Subcutaneous adipose tissue (tissue), 4 donors: ENCODE results near the gene PLEKHD1. TPM values are rescaled to one million over a fixed set of nuclear protein-coding genes. Genes with fewer than 3 reads are reported as not detected.

Experiments
- total RNA-seq, 4 donors: library from RNA; depleted of rRNA; stranded (reverse); fragments of >200 nt; gene quantifications; one replicate each; pipeline ENCODE4 v1.1.0, GENCODE V29; 2016
- TF ChIP-seq, protein P1 (sequence below): fragments of 450-650 bp; IDR thresholded peaks from one replicate; pipeline ENCODE4 v1.5.1; 2016; ENCODE audit warnings: low read depth, mild to moderate bottlenecking, control low read depth, antibody characterized with exemption, moderate library complexity

The PLEKHD1 gene
- under 1 TPM in 2 of 4 donors, not detected in 2; 0.22 to 0.38 TPM for total RNA-seq

DNA sequence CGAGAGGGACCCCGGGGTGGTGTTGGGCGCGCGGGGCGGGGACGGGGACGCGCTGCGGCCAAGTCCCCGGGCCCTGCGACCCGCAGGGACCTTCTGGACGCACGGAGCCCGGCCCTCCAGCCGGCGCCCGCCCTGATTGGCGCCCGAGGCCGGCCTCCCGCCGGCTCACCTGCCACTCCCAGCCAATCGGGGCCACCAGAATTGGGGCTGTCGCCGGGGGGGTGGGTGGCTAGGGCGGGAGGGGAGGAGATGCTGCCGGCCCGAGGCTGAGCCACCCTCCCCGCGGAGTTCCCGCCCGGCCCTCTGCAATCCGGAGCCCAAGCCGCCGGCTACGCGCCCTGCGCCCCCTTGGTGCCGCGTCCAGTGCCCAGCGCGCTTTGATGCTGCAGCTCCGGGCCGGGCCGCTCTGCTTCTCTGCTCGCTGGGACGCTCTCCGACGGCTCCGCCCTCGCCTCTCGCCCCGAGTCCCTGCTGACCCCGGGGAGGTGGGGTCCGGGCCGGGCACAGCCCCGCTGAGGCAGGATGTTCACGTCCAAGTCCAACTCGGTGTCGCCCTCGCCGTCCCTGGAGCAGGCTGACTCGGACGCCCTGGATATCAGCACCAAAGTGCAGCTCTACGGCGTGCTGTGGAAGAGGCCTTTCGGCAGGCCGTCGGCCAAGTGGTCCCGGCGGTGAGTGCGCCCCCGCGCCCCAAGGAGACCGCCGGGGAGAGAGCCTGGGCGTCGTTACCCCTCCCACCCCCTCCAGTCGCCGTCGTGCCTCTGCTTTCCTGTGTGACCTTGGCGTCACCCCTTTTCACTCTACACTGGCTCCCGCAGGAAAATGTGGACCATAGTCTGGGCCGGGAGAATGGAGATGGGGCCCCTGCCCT is at the start of gene PLEKHD1:
Gene PLEKHD1 (plus strand): TSS at position 285 of the 871 bp plus-strand sequence. CDS start 238 bp downstream, at position 523.
- TF ChIP-seq, protein P1, sequence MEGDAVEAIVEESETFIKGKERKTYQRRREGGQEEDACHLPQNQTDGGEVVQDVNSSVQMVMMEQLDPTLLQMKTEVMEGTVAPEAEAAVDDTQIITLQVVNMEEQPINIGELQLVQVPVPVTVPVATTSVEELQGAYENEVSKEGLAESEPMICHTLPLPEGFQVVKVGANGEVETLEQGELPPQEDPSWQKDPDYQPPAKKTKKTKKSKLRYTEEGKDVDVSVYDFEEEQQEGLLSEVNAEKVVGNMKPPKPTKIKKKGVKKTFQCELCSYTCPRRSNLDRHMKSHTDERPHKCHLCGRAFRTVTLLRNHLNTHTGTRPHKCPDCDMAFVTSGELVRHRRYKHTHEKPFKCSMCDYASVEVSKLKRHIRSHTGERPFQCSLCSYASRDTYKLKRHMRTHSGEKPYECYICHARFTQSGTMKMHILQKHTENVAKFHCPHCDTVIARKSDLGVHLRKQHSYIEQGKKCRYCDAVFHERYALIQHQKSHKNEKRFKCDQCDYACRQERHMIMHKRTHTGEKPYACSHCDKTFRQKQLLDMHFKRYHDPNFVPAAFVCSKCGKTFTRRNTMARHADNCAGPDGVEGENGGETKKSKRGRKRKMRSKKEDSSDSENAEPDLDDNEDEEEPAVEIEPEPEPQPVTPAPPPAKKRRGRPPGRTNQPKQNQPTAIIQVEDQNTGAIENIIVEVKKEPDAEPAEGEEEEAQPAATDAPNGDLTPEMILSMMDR, result no peak

DNA sequence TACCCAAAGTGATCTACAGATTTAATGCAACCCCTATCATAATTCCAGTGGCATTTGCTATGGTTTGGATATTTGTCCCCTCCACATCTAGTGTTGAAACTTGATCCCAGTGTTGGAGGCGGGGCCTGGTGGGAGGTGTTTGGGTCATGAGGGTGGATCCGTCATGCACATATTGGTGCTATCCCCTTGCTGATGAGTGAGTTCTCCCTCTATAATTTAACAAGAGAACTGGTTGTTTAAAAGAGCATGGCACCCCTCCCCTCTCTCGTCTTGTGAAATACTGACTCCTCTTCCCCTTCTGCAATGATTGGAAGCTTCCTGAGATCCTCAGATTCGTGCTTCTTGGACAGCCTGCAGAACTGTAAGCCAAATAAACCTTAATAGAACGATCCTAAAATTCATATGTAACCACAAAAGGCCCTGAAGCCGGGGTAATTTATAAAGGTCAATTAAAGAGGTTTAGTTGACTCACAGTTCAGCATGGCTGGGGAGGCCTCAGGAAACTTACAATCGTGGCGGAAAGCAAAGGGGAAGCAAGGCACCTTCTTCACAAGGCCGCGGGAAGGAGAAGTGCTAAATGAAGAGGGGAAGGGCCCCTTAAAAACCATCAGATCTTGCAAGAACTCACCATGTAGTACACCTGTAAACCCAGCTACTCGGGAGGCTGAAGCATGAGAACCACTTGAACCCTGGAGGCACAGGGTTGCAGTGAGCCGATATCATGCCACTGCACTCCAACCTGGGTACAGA is 44.8 kb upstream of the PLEKHD1 start:
- TF ChIP-seq, protein P1, result no peak

DNA sequence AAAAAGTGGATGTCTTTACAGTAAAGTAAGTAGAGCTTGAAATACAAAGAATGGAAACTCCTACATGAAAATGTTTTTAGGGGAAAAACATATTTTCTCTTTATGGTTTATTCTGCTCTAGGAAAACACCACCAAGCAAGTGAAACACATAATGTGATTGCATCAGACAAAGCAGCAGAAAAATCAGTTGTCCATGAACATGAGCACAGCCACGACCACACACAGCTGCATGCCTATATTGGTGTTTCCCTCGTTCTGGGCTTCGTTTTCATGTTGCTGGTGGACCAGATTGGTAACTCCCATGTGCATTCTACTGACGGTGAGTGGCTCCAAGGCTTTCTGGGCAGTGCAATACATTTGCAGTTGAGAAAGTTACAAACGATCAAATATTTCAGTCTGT is 42.6 kb upstream of the PLEKHD1 start:
- TF ChIP-seq, protein P1, result no peak

DNA sequence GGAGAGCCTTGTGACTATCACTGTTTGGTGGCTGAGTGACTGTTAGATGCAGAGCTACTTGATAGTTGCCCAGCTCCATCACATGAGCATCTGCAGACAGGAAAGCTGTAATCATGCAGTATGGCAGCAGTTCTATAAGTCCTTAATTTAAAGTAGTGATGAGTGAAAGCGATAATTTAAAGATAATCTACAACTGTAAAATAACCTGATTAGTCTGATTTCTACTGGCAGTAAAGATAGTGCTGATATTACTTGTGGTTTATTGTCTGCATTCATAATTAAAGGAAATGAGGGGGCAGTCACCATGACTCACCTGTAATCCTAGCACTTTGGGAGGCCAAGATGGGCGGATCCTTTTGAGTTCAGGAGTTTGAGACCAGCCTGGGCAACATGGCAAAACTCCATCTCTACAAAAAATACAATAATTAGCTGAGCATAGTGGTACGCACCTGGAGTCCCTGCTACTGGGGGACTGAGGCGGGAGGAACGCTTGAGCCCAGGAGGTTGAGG is 41.2 kb upstream of the PLEKHD1 start:
- TF ChIP-seq, protein P1, result no peak

DNA sequence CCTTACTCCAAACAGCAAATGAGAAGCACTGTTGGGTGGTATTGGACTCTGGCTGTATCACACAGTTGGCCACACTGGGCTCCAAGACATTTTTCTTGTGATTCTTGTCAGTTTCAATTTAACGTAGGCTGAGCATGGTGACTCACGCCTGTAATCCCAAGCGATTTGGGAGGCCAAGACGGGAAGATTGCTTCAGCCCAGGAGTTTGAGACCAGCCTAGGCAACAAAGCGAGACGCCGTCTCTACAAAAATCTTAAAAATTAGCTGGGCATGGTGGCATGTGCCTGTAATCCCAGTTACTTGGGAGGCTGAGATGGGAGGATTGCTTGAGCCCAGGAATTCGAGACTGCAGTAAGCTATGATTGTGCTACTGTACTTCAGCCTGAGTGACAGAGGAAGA is 35.3 kb upstream of the PLEKHD1 start:
- TF ChIP-seq, protein P1, result no peak

DNA sequence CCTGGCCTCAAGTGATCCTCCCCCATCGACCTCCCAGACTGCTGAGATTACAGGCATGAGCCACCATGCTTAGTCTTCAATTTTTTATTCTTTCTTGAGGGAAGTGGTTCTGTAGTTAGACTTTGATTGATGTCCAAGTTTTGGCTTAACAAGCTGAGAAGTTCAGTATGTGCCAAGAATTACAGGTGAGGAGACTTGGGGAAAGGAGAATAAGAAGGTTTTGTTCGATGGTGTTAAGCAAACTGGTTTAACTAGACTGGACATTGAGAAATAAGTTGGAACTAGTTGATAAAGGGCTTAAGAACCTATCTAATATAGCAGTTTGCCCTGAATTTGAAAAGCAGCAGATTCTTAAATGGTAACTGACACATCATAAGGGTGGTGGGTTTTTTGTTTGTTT is 32.6 kb upstream of the PLEKHD1 start:
- TF ChIP-seq, protein P1, result no peak

DNA sequence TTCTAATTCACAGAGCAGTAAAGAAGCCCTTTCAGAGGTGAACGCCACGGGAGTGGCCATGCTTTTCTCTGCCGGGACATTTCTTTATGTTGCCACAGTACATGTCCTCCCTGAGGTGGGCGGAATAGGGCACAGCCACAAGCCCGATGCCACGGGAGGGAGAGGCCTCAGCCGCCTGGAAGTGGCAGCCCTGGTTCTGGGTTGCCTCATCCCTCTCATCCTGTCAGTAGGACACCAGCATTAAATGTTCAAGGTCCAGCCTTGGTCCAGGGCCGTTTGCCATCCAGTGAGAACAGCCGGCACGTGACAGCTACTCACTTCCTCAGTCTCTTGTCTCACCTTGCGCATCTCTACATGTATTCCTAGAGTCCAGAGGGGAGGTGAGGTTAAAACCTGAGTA is 26.2 kb upstream of the PLEKHD1 start:
- TF ChIP-seq, protein P1, result no peak
